ENCODE data around the gene NXPE2. TPM values are rescaled to one million over a fixed set of nuclear protein-coding genes. Genes with fewer than 3 reads are reported as not detected.

Gene NXPE2
- total RNA-seq, 1 experiment from 2014 or later = 0.11 TPM

- no peak overlapping the region for H4K8ac ChIP-seq (replicated peaks; ENCODE audit: insufficient read length, low read depth, low read length)
- H2AFZ ChIP-seq (ENCODE audit: low read length) = no peak overlapping the region
- no peak overlapping the region for H3K27ac ChIP-seq (ENCODE audit: insufficient read length, low read depth, low read length)
- Mint-ChIP-seq H3K27me3 (ENCODE audit: low read depth) (no peaks in the 10 kb centered on the region; the same call in 1 of the 2 replicates), H3K36me3 (ENCODE audit: insufficient read depth in 1 of 3, low read depth in 3 of 3) (peaks cover 14 to 30% (median 26%) of the 10 kb centered on the region in 3 experiments; a peak in 6 of 7 replicates), H3K9me3 (peaks cover 66 to 70% of the 10 kb centered on the region in 2 experiments), H3K27ac (no peak overlapping the region), H3K4me1 (no peaks in the 10 kb centered on the region), H3K4me3 (no peak overlapping the region)
- no peaks in the 10 kb centered on the region for H3K4me1 ChIP-seq (ENCODE audit: insufficient read depth, low read length)
- no peaks in the 10 kb centered on the region for H3K27me3 ChIP-seq (ENCODE audit: insufficient read depth, low read length)
- H3K79me1 ChIP-seq (ENCODE audit: insufficient read depth, low read depth, low read length, poor library complexity, severe bottlenecking) = no peaks in the 10 kb centered on the region
- no peak overlapping the region for H3K18ac ChIP-seq (ENCODE audit: insufficient read length, low read depth, low read length)
- H3K23ac ChIP-seq (ENCODE audit: insufficient read length, low read depth, low read length) = no peak overlapping the region
- H3K9ac ChIP-seq (ENCODE audit: extremely low read depth, insufficient read length, low read length) = no peak overlapping the region
- H3K4me2 ChIP-seq (ENCODE audit: insufficient read depth, insufficient read length, low read length) = no peak overlapping the region
- TF ChIP-seq CTCF (conservative IDR thresholded peaks at IDR 0.05) = no peak
- DNase-seq = no peak
- H3T11ph ChIP-seq (ENCODE audit: low read length) = no peak overlapping the region
- H3K14ac ChIP-seq (ENCODE audit: insufficient read depth, low read length) = no peak overlapping the region
- no peak overlapping the region for H3K4ac ChIP-seq (ENCODE audit: low read depth, low read length)
- H2BK20ac ChIP-seq (ENCODE audit: low read depth, low read length, poor library complexity, severe bottlenecking) = no peak overlapping the region
- peaks cover 7% of the 10 kb centered on the region for H3K9me3 ChIP-seq (ENCODE audit: control insufficient read depth, low read depth, low read length)
- H2BK120ac ChIP-seq (ENCODE audit: low read depth, low read length, poor library complexity, severe bottlenecking) = no peak overlapping the region
- H2AK5ac ChIP-seq (ENCODE audit: insufficient read length, low read length) = no peak overlapping the region
- H3K56ac ChIP-seq (ENCODE audit: insufficient read length, low read depth, low read length) = no peak overlapping the region
- H4K20me1 ChIP-seq (ENCODE audit: control insufficient read depth, insufficient read depth, insufficient read length) = no peaks in the 10 kb centered on the region
- H2BK12ac ChIP-seq (ENCODE audit: insufficient read length, low read depth, low read length) = no peak overlapping the region
- H4K91ac ChIP-seq (ENCODE audit: insufficient read length, low read depth, low read length) = no peak overlapping the region
- no peaks in the 10 kb centered on the region for H3K79me2 ChIP-seq (ENCODE audit: insufficient read depth, low read length)
- H2BK15ac ChIP-seq (ENCODE audit: low read depth, low read length) = no peak overlapping the region
- H4K5ac ChIP-seq (ENCODE audit: insufficient read length, low read depth, low read length) = no peak overlapping the region
- H3K23me2 ChIP-seq (ENCODE audit: insufficient read length, low read depth, low read length, poor library complexity, severe bottlenecking) = no peaks in the 10 kb centered on the region
- no peak overlapping the region for H2BK5ac ChIP-seq (ENCODE audit: insufficient read length, low read length)
Measured at GRCh38 chr11:114684636-114685035, 6.3 kb downstream of the NXPE2 start.

All from H9 (cell line).